Activated CD4-positive, CD25-positive, alpha-beta regulatory T cell treated with anti-CD3 and anti-CD28 coated beads, Interleukin-2, amount 50 U/mL, for 72 hours (primary cell): Measurements from ENCODE around the gene RILPL1.
A peak's percentile ranks its signal among the peaks of the same experiment; 100 is the strongest.
"Not testable (repeated sequence)": the region's sequence is repeated elsewhere in the genome, so short reads cannot be mapped to it uniquely, and the experiment has no call there.

Source experiments
- DNase-seq: peaks from one replicate; pipeline ENCODE4 v3.0.0; 2021

RILPL1 gene

DNA sequence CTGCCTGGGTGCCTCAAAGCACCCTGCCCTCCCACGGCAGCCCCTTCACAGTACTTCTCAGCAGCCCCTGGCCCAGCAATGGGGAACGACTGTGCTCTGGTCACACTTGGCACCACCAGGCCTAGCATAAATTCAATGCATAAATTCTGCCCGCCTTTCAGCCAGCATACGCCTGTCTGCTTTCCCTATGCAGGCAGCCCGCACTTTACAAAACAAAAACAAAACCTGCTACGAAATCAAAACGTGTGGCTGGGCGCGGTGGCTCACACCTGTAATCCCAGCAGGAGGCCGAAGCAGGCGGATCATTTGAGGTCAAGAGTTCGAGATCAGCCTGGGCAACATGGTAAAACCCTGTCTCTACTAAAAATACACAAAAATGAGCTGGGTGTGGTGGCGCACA lies 42.0 kb downstream of the RILPL1 start:
- no peak for DNase-seq

DNA sequence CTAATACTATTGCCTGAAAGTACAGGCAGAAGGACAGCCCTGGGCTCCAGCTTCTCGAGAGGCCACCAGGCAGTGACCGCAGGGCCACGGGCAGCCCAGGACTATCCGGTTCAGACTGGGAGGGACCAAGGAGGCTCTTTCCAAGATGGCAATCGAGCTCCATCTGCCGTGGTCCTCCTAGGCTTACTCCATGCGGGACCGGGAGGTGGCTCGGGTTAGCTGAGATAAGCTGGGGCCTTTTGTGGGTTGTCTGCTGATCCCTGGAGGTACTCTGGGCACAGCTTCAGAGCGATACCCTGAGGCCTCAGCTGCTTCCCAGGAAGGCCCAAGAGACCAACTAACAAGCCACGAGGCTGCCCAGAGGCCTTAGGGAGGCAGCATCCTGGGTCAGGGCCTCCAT lies 42.5 kb downstream of the RILPL1 start:
- DNase-seq: no peak

DNA sequence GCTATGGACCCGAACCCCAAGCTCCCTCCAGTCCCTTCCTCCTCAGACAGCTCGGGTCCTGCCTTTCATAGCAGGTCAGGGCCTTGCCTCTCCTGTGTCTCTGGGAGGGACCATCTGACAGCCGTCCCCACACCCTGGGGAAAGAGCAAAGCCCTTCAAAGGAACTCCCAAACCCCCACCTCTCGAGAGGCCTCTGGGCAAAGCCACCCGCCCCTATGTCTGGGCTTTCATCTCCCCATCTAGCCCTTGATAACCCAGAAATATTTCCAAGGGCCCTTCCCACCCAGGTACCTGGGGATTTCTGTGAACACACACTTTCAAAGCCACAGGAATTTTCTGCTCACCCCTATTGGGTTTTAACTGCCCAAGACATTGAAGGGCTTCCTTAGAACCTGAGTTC lies 43.4 kb downstream of the RILPL1 start:
- DNase-seq: no peak

DNA sequence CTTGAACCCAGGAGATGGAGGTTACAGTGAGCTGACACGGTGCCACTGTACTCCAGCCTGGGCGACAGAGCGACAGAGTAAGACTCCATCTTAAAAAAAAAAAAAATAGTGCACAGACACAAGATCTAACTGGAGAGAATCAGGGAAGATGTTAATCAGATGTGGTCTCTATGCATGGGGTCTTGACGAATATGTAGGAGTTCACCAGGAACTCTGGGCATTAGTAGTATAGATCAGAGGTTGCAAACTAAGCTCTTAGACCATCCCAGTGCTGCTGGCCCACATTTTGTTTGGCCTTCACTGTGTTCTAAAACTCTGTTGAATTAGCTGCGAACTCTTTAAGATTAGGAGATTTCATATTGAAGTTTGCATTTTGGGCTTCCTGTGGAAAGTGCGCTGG lies 43.9 kb downstream of the RILPL1 start:
- no peak for DNase-seq

DNA sequence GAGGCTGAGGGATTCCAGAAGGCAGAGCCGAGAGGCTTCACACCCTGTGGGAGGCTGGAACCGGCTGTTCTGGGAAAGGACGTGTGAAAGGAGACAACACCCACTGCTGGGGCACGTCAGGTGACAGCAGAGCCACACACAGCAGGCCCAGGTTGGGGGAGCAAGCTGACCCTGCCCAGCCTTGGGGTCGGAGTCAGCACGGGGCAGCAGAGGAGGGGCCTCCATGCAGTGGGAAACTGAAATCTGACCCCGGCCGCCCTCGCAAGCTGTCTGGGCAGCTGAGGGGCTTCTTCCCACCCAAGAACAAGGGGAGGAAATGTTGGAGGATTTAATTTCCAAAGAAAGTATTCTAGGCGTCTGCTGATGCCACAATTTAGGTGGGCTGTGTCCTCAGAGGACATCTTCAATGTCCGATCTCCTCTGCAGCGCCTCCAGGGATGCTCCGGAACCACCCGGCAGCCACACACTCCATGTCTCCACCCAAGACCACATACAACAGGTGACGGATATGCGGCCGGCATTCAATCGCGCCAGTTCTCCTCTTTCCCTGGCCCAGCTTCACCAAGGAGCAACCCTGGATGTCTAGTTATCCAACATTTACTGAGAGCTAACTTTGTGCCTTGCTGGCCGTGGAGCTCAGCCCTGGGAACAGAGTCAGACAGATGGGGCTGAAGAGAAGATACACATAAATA lies 44.8 kb downstream of the RILPL1 start:
- no peak for DNase-seq

DNA sequence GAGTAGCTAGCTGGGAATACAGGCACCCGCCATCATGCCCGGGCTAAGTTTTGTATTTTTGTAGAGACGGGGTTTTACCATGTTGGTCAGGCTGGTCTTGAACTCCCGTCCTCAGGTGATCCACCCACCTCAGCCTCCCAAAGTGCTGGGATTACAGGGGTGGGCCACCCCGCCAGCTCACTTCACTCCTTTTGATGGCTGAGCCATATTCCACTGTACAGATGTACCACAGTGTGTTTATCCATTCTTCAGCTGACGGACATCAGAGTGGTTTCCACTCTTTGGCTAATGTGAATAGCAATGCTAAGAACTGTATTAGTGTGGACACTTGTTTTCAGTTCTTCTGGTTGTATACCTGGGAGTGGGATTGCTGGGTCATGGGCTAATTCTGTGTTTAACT lies 46.1 kb downstream of the RILPL1 start:
- DNase-seq: no peak

DNA sequence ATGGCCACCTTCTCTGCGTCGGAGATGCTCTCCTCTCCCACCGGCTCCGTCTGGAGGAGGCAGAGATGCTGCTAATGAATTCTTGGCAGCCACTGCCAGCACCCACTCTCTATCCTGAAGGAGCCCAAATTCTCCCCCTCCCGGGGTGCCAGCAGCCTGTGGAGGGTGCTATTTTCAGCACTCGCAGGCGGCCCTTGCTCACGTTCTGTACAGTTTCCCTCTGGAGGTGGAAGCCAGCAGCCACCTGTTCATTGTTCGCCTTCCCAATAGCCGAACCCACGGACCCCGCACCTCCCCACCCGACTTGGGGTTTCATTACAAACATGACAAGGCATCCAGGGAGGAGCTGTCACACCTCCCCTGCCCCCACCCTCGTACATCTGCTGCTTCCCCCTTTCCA lies 47.8 kb downstream of the RILPL1 start:
- DNase-seq: no peak

DNA sequence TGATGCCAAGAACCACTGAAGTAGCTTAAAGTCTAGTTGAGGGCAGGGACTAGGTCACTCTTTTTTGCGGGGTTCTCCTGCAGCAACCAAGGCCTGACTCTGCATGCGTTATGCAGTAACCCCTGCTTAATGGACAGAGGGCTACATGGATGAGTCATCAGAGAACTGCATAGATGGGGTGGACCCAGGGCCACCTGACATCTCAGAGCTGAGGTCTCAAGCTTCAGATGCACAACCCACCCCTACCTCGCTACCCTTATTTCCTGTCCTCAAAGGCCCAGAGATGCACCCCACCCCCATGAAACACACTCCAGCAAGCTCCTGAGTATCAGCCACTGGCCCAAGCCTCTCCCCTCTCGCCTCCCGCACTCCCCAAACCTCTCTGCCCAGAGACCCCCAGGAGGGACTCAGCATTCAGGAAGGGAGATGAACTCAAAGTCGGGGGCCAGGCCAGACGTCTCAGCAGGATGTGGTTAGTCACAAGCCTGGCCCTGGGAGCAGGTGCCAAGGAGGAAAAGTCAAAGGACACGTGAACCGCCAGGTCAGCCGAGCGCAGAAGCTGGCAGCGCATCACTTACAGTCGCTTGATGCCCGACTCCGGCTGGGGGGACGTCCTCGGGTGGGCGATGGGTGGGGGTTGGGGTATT lies 49.8 kb downstream of the RILPL1 start:
- DNase-seq: no peak

DNA sequence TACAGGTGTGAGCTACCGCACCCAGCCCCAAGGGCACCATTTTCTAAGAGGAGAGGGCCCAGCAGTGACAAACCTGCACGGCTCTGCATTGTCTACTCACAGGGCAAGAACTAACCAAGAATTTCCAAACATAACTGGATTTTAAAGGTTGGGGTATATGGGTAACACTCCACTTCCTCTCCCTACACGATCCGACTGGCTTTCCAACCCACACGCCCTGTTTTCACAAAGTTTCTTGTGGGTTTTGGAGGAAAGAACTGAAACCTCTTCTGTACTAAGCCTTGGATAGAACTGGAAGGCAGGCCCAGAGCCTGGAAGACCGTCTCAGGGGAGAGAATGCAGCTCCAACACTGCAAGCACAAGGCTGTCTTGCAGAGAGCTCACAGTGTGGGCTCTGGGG lies 50.6 kb downstream of the RILPL1 start:
- no peak for DNase-seq

DNA sequence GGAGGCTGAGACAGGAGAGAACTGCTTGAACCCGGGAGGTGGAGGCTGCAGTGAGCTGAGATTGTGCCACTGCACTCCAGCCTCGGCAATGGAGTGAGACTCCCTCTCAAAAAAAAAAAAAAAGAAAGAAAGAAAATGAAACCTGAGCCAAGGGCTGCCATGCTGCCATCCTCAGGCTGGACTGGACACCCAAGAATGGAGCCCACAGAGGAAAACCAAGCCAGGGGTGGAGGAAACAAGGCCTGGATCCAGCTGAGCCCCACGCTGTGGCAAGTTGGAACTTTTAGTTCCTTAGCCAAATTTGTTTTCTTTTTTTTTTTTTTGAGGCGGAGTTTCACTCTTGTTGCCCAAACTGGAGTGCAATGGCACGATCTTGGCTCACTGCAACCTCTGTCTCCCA lies 52.3 kb downstream of the RILPL1 start:
- not testable (repeated sequence) for DNase-seq

DNA sequence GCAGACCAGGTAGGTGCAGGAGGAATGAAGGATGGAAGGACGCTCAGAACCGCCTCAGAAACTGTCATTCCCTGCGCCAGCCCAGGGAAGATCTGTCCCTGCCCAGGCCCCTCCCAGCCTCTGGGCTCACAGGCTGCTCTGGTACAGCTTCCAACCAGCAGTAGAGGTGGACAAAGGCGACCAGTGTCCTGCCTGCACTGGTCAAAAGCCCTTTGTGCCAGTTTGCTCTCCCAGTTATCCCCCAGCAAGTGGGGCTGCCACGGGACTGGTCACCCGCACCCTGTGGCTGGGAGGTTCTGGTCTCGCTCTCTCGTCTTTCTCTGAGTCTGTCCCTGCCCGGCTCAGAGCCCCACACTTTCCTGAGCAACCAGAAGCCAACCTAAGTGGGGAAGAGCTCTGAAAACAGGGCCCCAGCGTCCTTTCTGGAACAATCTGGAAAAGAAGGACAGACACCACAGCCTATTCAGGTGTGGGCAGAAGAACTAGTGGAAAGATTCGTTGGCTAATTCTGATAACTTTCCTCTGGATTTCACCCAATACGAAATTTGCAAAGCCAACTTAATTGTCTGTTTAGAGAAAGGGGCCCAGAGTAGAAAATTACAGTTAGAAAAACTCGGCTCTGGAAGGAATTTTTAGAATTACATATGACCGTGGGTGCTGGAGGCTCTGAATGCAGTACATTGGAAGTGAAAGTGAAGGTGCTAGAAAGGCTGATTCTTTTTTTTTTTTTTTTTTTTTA lies 53.9 kb downstream of the RILPL1 start:
- no peak for DNase-seq

DNA sequence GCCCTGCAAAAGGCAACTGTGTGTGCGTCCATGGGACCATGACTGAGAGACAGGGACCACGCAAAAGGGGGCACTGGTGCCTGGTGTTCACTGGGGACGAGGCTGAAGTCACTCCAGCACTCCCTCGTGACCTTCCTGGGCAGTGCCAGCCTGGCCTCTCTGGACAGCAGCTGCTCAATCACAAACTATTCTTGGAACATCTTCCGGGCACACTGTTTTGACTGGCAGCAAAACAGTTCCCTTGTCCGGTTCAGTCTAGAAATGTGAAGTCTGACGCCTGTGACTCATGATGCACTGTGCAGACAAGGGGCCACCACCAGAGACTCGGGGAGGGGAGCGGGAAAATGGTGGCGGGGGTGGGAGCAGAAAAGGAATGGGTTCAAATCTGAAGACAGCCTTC lies 54.8 kb downstream of the RILPL1 start:
- no peak for DNase-seq

DNA sequence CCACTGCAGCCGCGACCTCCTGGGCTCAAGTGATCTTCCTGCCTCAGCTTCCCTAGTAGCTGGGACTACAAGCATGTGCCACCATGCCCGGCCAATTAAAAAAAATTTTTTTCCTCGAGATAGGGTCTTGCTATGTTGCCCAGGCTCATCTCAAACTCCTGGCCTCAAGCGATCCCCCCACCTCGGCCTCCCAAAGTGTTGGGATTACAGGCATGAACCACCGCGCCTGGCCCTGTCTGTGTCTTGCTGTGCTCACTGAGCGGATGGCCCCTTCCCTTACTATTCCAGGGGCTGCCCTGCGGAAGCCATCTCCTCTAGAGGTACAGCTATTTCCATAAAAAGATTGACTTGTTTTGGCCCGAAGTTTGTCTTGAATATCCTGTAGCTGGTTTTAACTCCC lies 55.5 kb downstream of the RILPL1 start:
- DNase-seq: no peak

DNA sequence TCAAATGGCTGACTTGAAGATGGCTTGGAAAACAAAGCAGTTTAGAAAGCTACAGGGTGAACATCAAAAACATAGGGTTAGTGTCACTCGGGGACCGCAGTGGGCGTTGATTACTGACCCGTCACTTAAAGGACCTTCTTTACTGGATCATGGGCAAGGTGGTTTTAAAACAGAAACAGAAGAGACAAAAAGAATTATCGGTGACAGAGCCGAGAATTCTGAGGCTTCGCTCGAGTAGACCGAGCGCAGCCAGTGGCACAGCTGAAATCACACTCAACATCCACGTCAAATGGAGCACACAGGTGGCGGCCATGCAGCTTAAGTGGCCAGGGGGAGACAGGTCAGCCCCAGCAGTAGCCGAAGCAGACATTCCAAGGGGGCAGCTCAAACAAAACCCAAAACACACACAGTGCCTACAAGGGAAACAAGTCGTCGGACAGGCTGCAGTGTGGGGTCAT lies 58.2 kb downstream of the RILPL1 start:
- DNase-seq: no peak

DNA sequence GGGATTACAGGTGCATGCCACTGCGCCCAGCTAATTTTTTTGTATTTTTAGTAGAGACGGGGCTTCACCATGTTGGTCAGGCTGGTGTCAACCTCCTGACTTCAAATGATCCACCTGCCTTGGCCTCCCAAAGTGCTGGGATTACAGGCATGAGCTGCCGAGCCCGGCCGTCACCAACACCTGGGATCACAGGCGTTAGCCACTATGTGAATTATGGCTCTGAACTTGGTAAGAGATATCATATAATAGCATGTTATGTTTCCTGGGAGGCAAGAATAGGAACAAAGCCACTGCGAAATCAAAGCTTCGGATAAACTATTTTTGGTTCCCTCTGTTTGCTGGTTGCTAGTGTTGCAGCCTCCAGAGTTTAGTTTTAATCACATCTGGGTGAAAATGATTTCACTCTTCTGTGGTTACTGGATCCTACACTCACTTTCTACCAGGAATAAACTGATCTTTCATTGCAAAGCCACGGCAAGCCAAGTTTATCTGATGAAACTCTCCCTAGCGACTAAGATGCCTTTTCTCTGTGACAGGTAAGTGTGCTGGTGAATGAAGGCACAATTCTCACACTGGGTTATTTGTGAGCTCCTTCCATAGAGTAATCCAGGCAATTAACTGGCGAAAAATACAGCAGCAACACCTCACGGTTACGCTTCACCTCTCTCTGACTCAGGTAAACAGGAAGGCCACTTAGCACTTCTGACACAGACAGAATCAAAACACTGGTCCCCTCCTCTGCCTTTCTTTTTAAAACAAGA lies 58.9 kb downstream of the RILPL1 start:
- no peak for DNase-seq

DNA sequence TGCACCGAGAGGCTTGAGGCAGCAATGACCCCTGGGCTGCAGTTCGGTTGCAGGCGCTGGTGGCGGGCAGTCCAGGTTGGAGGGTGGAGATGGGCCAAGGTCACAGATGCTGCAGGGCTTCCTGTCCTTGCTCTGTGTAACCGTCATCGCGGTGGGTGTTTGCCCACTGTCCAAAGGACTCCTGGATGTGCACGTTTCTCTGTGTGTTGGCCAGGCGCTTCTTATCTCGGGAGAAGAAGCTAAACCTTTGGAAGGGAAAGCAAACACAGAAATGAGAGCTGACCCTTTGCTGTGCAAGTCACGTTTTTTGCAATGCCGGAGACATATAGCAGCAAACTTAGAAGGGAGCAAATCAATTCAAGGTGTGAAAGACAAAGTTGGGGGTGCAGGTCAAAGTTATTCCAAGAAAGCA lies 61.1 kb downstream of the RILPL1 start:
- DNase-seq: no peak

DNA sequence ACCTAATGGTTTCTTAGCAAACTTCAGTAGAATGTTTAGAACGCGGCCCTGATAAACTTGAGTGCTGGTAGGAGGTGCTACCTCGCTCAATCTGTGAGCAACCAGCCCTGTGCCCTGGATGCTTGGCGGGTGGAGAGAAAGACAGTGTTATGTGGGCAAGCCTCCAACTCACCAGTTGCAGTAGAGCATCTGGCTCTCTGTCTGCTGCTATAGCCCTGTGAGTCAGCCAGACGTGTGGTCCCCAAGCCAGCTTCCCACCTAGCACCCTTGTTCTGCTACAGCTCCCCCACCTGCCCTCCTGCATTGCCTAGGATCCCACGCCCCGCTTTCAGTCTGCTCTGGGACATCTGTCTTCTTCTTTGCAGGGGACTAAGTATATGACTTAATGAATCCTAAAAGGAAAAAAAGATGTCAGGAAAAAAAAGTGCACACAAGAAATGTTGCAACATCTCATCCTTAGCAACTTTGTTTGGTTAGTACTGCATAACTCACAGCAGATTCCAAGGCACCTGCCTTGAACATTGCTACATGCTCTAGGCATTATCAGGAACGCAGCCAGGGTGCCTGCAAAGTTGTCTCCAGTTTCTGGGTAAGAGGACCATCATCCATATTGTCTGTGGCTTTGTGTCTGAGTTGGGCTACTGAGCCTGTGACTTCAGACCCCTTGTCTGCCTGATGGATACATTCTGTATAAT lies 62.0 kb downstream of the RILPL1 start:
- DNase-seq: no peak

DNA sequence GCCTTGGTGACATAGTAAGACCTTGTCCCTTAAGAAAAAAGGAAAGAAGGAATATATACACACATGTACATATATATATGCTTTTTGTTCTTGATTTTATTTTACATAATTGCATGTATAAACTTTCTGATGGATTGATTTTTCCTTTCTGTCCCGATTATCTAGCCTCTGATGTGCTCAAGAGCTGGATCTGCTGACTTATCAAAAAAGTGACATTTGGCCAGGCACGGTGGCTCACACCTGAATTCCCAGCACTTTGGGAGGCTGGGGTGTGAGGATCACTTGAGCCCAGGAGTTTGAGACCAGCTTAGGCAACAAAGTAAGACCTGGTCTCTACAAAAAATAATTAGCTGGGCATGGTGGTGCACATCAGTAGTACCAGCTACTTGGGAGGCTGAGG lies 63.5 kb downstream of the RILPL1 start:
- DNase-seq: no peak

DNA sequence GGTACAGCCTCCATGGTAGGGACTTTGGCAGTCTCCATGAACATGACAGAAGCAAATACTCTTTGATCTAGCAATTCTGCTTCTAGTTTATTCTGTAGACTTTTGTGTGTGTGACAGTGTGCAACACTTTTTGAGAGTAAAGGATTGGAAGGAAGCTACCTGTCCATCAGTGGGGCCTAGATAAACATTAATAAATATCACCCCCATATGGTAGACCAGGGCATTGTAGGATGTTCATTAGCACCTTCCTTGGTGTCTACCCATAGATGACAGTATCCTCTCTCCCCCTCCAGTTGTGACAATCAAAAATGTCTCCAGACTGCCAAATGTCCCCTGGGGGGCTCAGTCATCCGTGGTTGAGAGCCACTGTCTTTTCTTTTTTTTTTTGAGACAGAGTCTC lies 64.7 kb downstream of the RILPL1 start:
- no peak for DNase-seq

DNA sequence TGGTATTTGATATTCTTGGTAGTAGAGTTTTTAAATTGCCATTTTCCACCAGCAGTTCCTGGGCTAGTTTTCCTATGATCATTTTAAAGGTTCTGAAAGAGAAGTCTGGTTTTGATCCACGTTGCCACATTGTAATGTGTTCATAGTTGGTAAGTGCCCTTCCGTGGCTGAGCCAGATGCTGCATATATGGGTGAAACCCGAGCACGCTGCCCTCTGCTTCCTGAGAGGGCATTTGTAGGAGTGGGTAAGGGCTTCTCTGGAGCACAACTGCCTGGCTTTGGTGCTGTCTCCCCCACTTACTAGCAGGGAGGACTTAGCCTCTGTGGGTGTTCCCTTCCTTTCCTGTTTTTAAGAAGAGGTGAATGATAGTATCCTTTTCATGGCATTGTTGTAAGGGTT lies 68.4 kb downstream of the RILPL1 start:
- DNase-seq: no peak

DNA sequence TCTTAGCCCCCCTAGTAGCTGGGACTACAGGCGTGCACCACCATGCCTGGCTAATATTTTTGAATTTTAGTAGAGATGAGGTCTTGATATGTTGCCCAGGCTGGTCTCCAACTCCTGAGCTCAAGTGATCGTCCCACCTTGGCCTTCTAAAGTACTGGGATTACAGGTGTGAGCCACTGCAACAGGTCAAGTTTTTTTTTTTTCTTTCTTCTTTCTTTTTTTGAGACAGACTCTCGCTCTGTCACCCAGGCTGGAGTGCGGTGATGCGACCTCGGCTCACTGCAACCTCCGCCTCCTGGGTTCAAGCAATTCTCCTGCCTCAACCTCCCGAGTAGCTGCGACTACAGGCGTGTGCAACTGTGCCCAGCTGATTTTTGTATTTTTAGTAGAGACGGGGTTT lies 70.3 kb downstream of the RILPL1 start:
- not testable (repeated sequence) for DNase-seq

DNA sequence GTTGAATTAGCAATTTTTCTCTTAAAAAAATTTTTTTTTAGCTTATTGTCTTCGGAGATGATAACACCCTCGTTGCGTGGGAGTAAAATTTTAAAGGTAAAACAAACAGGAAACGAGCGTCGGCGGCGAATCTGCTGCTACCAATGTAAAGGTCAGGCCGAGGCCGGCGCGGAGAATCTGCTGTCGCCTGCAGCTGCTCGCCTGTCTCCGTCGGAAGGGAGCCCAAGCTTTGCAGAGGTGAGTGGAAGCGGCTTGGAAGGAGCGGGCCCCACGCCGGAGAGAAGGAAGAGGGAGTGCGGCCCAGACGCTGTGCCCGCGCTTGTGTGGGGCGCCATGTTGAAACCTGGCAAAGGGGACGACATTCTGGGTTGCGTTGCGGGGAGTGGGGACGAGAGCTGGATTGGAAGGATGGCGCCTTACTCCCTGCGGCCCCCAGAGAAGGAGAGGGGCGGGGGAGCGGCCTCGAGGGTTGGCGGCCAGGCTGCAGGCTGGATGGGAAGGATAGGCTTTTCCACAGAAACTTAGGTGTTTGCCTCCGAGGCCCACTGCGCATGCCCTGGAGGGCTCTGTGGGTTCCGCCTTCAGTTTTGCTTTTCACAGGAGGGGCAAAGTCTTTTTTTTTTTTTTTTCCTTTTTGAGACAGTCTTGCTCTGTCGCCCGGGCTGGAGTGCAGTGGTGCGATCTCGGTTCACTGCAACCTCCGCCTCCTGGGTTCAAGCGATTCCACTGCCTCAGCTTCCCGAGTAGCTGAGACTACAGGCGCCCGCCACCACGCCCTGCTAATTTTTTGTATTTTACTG lies 75.3 kb downstream of the RILPL1 start, which contains the start of gene SNRNP35:
SNRNP35 (plus strand) TSS at position 160 of the 800 bp plus-strand sequence. CDS start 7,402 bp downstream, outside the sequence.
- DNase-seq: peak; percentile 81
